Activated B cell treated with CpG ODN at 0.5 μM for 24 hours (primary cell): Measurements from ENCODE around the gene PAFAH2. TPM values are rescaled to one million over a fixed set of nuclear protein-coding genes. Genes with fewer than 3 reads are reported as not detected.

Source experiments
- ATAC-seq: fragments of 200-7000 bp; cut with Tn5 transposase; one replicate; pipeline ENCODE4 v1.10.0; 2021; ENCODE audit warnings: low read depth, mild to moderate bottlenecking, moderate library complexity
- CTCF ChIA-PET: fragments of 350-600 bp; sonication (Branson Sonifier 250); formaldehyde crosslinking; loops from one replicate; lab custom pipeline; 2021; ENCODE audit warnings: antibody characterized with exemption; lab: Charles Lee
- POLR2A ChIA-PET: fragments of 350-600 bp; sonication (Branson Sonifier 250); formaldehyde crosslinking; loops from one replicate; lab custom pipeline; 2021; ENCODE audit warnings: antibody characterized with exemption; lab: Charles Lee
- DNase-seq: peaks from one replicate; pipeline ENCODE4 v3.0.0; 2022
- H3K27ac Mint-ChIP-seq: one replicate; pipeline ENCODE4 v1.8.0; 2020; ENCODE audit warnings: mixed read lengths
- H3K27me3 Mint-ChIP-seq: one replicate; pipeline ENCODE4 v1.8.0; 2021; ENCODE audit warnings: mixed read lengths
- H3K36me3 Mint-ChIP-seq: one replicate; pipeline ENCODE4 v1.8.0; 2021; ENCODE audit warnings: low read depth, mixed read lengths
- H3K4me1 Mint-ChIP-seq: one replicate; pipeline ENCODE4 v1.8.0; 2021; ENCODE audit warnings: mixed read lengths
- H3K4me3 Mint-ChIP-seq: one replicate; pipeline ENCODE4 v1.8.0; 2020; ENCODE audit warnings: mild to moderate bottlenecking, mixed read lengths
- H3K9me3 Mint-ChIP-seq: one replicate; pipeline ENCODE4 v1.8.0; 2020; ENCODE audit warnings: mixed read lengths
- intact Hi-C: fragments of 100-400 bp; cut with micrococcal nuclease; formaldehyde crosslinking; loops from one replicate; pipeline ENCODE4 v1.15.1; 2024
- total RNA-seq: library from RNA; stranded (reverse); gene quantifications from 2 replicates; pipeline ENCODE4 v1.2.3, GENCODE V29; 2022
- TF ChIP-seq, protein P1 (sequence below): fragments of 200-600 bp; IDR thresholded peaks from one replicate; pipeline ENCODE4 v1.8.0; 2022; ENCODE audit warnings: antibody characterized with exemption, mild to moderate bottlenecking

Gene PAFAH2
- total RNA-seq, 1 donor from 2014 or later = 5.4 TPM

DNA sequence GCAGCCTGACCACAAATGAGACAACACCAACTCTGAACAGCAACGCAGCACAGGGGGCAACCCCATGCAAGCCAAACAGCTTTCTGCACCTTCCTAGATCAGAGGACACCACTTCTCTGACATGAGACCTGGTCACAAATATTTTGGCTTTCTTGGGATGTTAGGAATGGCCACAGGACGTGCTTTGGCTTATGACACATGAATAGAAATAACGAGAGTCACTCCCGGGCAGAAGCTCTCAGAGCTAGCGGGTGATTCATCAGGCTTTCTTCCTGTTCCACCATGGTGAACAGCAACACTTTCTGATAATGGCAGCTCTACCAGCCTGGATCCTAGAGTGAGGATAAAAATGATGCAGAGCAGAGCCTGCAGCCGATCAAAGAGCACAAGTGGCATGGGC, 39.4 kb downstream of the PAFAH2 start:
- no peak for DNase-seq
- no peak for ATAC-seq
- ChIA-PET POLR2A (interaction anchor here (1.0 kb wide), 1 partner anchor 13 kb away, joined by 3 read pairs; no protein-coding TSS in a partner anchor), CTCF (no interaction called here)
- intact Hi-C loops = no loop called here
- no peak overlapping the region for H3K4me3 Mint-ChIP-seq
- peaks cover 53% of the 10 kb centered on the region for H3K36me3 Mint-ChIP-seq
- no peak overlapping the region for H3K27ac Mint-ChIP-seq
- H3K4me1 Mint-ChIP-seq = no peaks in the 10 kb centered on the region
- TF ChIP-seq, protein P1, sequence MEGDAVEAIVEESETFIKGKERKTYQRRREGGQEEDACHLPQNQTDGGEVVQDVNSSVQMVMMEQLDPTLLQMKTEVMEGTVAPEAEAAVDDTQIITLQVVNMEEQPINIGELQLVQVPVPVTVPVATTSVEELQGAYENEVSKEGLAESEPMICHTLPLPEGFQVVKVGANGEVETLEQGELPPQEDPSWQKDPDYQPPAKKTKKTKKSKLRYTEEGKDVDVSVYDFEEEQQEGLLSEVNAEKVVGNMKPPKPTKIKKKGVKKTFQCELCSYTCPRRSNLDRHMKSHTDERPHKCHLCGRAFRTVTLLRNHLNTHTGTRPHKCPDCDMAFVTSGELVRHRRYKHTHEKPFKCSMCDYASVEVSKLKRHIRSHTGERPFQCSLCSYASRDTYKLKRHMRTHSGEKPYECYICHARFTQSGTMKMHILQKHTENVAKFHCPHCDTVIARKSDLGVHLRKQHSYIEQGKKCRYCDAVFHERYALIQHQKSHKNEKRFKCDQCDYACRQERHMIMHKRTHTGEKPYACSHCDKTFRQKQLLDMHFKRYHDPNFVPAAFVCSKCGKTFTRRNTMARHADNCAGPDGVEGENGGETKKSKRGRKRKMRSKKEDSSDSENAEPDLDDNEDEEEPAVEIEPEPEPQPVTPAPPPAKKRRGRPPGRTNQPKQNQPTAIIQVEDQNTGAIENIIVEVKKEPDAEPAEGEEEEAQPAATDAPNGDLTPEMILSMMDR = no peak
- H3K27me3 Mint-ChIP-seq = no peaks in the 10 kb centered on the region
- H3K9me3 Mint-ChIP-seq = peaks cover 4% of the 10 kb centered on the region

DNA sequence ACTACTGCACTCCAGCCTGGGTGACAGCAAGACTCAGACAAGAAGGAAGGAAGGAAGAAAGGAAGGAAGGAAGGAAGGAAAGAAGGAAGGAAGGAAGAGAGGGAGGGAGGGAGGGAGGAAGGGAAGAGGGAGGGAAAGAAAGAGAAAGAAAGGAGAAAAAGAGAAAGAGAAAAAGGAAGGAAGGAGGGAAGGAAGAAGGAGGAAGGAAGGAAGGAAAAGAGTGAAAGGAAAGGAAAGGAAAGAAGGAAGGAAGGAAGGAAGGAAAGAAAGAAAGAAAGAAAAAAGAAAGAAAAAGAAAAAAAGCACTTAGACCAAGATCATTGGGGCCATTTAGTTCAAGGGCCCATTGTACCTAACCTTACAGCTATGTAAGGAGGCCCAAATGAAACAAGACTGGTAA, 42.3 kb downstream of the PAFAH2 start:
- peaks cover 28% of the 10 kb centered on the region for H3K36me3 Mint-ChIP-seq
- no peak overlapping the region for H3K4me3 Mint-ChIP-seq
- no peak for DNase-seq
- no peaks in the 10 kb centered on the region for H3K27me3 Mint-ChIP-seq
- peaks cover 4% of the 10 kb centered on the region for H3K9me3 Mint-ChIP-seq
- H3K27ac Mint-ChIP-seq = no peak overlapping the region
- POLR2A ChIA-PET = no interaction called here
- intact Hi-C loops = no loop called here
- CTCF ChIA-PET = no interaction called here
- H3K4me1 Mint-ChIP-seq = no peaks in the 10 kb centered on the region
- TF ChIP-seq, protein P1 = no peak
- ATAC-seq = no peak

DNA sequence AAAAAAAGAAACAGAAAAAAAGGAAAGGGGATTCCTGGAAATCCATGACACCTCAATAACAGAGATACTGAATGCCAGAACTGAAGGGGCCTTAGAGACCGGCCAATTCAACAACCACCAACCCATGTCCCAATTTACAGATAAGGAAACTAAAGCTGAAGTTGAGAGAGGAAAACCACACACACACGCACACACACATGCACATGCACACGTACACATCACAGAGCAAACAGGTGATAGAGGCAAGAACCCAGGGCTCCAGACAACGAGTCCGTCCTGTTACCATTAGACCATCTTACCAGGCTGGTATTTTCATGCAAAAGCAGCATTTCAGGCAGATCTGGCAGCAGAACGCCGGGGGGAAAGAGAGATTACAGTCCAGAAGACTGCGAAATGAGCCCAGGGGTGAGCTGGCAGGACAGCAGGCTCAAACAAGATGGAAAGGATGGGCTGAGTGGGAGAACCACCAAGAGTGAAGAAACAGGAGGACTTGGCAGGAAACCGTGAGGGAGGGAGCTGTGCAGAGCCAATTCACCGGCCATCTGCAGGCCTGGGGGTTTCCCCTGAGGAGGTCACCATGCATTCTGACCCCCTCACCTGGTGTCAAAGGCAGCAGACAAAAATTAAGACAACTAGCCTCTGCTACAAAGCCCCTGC, 43.5 kb downstream of the PAFAH2 start:
- DNase-seq (no peak), ATAC-seq (no peak)
- Mint-ChIP-seq H3K27me3 (no peaks in the 10 kb centered on the region), H3K36me3 (peaks cover 16% of the 10 kb centered on the region), H3K4me3 (no peak overlapping the region), H3K27ac (no peak overlapping the region), H3K4me1 (no peaks in the 10 kb centered on the region), H3K9me3 (peaks cover 4% of the 10 kb centered on the region)
- ChIA-PET CTCF (no interaction called here), POLR2A (no interaction called here)
- intact Hi-C loops = no loop called here
- TF ChIP-seq, protein P1 = no peak

- H3K36me3 Mint-ChIP-seq = peaks cover 3% of the 10 kb centered on the region
- ChIA-PET POLR2A (no interaction called here), CTCF (no interaction called here)
- H3K27me3 Mint-ChIP-seq = no peaks in the 10 kb centered on the region
- no peak for ATAC-seq
- DNase-seq = no peak
- TF ChIP-seq, protein P1 = no peak
- no peaks in the 10 kb centered on the region for H3K4me1 Mint-ChIP-seq
- no peak overlapping the region for H3K4me3 Mint-ChIP-seq
- no peaks in the 10 kb centered on the region for H3K9me3 Mint-ChIP-seq
- no peak overlapping the region for H3K27ac Mint-ChIP-seq
- intact Hi-C loops = no loop called here
Observed at GRCh38 chr1:25952841-25953401, 44.9 kb downstream of the PAFAH2 start.

DNA sequence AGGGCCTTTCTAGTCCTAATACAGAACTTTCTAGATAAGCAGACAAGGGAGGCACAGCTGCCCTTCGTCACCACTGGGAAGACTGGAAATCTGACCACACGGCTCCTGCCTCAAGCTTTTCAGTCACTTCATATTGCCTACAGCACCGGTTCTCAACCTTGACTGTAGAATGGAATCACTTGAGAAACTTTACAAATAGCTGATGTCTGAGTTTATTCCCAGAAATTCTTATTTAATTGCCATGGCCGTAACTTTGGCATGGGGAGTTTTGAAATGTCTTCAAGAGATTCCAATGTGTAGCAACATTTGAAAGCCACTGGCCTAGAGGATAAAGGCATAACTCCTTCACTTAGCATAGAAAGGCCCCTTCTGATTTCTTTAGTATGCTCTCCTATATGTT, 49.2 kb downstream of the PAFAH2 start:
- H3K9me3 Mint-ChIP-seq = peaks cover 7% of the 10 kb centered on the region
- H3K27ac Mint-ChIP-seq = no peak overlapping the region
- intact Hi-C loops = no loop called here
- TF ChIP-seq, protein P1 = no peak
- peaks cover 3% of the 10 kb centered on the region for H3K36me3 Mint-ChIP-seq
- DNase-seq (no peak), ATAC-seq (no peak)
- H3K27me3 Mint-ChIP-seq = no peaks in the 10 kb centered on the region
- POLR2A ChIA-PET = no interaction called here
- no peak overlapping the region for H3K4me3 Mint-ChIP-seq
- H3K4me1 Mint-ChIP-seq = no peaks in the 10 kb centered on the region
- CTCF ChIA-PET = no interaction called here
